NCI-H2196 treated with DMSO at 0.1 percent for 48 hours (cell line): ENCODE results near the gene ZNF444.
A peak's percentile ranks its signal among the peaks of the same experiment; 100 is the strongest.

ENCODE experiments used
- DNase-seq: peaks from one replicate; lab custom pipeline; 2025; ENCODE audit not compliant: unreplicated experiment; lab: John Stamatoyannopoulos, UW

ZNF444 gene

GRCh38 chr19:56121180-56122167 lies 19.6 kb upstream of the ZNF444 start, which contains the start of gene ZNF787:
Gene ZNF787 (minus strand): TSS chr19:56121295. CDS start chr19:56103217, 18,078 bp downstream.
- DNase-seq = peak; percentile 96

GRCh38 chr19:56123266-56123891 lies 17.7 kb upstream of the ZNF444 start:
- DNase-seq = no peak

GRCh38 chr19:56124578-56124977 lies 16.5 kb upstream of the ZNF444 start:
- no peak for DNase-seq

- no peak for DNase-seq
Measured at GRCh38 chr19:56125806-56126590, 15.1 kb upstream of the ZNF444 start.

- no peak for DNase-seq
Measured at GRCh38 chr19:56126983-56127780, 13.9 kb upstream of the ZNF444 start.

- DNase-seq = no peak
Measured at GRCh38 chr19:56130006-56130405, 11.1 kb upstream of the ZNF444 start.

GRCh38 chr19:56131651-56132050 lies 9.4 kb upstream of the ZNF444 start:
- no peak for DNase-seq

GRCh38 chr19:56132316-56132822 lies 8.7 kb upstream of the ZNF444 start:
- no peak for DNase-seq

- no peak for DNase-seq
Measured at GRCh38 chr19:56133858-56134653, 7.0 kb upstream of the ZNF444 start.

GRCh38 chr19:56134654-56134921 lies 6.5 kb upstream of the ZNF444 start:
- no peak for DNase-seq

GRCh38 chr19:56136362-56136761 lies 4.7 kb upstream of the ZNF444 start:
- no peak for DNase-seq

- DNase-seq = peak; percentile 46
Measured at GRCh38 chr19:56137405-56137804, 3.7 kb upstream of the ZNF444 start.

- no peak for DNase-seq
Measured at GRCh38 chr19:56138069-56138468, 3.0 kb upstream of the ZNF444 start.

GRCh38 chr19:56139847-56140582 lies 1.1 kb upstream of the ZNF444 start:
- no peak for DNase-seq

GRCh38 chr19:56141417-56141993 lies 418 bp downstream of the ZNF444 start:
- DNase-seq = no peak

- peak; percentile 34 for DNase-seq
Measured at GRCh38 chr19:56142087-56142787, 1.1 kb downstream of the ZNF444 start.

GRCh38 chr19:56142897-56143434 lies 1.9 kb downstream of the ZNF444 start:
- no peak for DNase-seq

- DNase-seq = no peak
Measured at GRCh38 chr19:56144376-56144775, 3.3 kb downstream of the ZNF444 start.
